ENCODE results near the gene PAIP1.
A peak's percentile ranks its signal among the peaks of the same experiment; 100 is the strongest.
"Not testable (repeated sequence)": the region's sequence is repeated elsewhere in the genome, so short reads cannot be mapped to it uniquely, and the experiment has no call there.

PAIP1 gene

DNA sequence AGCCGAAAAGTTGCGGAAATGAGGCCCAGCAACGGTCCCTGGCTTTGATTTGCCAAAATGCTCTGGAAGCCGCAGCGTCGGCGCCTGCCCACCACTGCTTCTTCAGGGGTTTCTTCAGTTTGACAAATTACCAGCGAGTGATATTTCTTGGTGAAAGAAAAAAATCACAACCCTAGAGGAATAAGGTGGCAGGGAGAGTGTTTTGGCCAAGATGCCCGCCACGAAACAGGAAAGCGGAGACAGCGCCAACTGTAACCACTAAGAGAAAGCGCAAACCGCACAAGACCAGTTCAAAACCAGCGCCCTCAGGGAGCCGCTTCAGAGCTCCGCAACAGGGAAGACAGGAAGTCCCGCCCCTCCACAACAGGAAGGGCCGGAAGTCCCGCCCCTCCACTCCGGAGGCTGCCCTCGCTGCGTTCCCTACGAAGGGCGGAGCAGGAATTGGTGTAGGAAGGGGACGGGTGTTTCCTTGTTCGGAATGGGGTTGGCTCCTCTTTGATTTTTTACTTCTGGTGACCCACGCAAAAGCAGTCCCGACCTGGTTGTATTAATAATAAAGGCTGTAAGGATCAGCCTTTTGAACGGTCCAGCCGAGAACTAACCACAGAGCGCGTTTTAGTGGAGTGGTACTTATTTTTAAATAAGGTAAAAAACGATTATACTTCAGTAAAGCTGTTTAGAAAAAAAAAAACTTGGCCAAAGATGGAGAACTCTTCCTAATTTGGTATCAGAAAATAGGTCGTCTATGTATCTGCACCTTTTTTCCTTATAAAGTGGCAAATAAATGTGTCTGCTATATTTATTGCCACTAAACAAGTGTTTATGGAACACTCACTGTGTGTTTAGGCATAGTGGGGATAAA is 41.8 kb downstream of the PAIP1 start, which contains the start of gene C5orf34:
Gene C5orf34, minus strand, starts transcription at position 333 of the 862 bp plus-strand sequence. CDS start 5,809 bp downstream, outside the sequence.
- peak; percentile 91 for DNase-seq

GRCh38 chr5:43514471-43514815 is 42.4 kb downstream of the PAIP1 start:
- no peak for DNase-seq

- no peak for DNase-seq
Observed at GRCh38 chr5:43514025-43514424, 42.9 kb downstream of the PAIP1 start.

- DNase-seq, result not testable (repeated sequence)
Observed at GRCh38 chr5:43511062-43511461, 45.8 kb downstream of the PAIP1 start.

GRCh38 chr5:43498581-43498980 is 58.3 kb downstream of the PAIP1 start:
- no peak for DNase-seq

GRCh38 chr5:43497311-43498104 is 59.4 kb downstream of the PAIP1 start:
- no peak for DNase-seq

DNA sequence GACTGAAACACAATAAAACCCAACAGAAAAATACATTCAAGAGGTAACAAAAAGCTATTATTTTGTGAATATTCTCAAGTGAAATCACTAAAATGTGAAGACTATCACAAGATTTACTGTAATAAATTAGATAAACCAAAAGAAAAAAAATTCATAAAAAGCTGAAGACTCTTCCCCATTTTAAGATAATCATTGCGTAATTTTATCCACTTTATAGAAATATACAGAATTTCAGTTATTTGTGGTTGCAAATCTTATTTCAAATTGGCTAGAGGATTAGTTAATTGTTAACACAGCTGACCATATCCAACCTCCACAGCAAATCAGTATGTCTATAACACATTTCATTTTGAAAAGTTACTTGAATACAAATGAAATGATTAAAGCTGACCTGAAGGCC is 65.6 kb downstream of the PAIP1 start:
- no peak for DNase-seq

- no peak for DNase-seq
Observed at GRCh38 chr5:43486353-43486752, 70.5 kb downstream of the PAIP1 start.

DNA sequence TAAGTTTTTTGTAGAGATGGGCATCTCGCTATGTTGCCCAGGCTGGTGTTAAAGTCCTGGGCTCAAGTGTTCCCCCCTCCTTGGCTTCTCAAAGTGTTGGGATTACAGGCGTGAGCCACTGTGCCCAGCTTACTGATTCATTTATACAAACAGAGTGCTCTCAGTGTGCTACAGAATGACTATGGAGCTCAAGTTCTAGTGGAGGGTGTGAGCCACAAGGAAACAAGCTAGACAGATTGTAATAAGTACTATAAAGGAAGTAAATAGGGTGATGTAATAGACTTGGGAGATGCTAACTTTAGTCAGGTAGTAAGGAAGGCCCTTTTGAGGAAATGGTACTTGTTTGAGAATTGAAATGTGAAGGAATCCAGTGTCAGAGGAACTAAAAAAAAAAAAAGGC is 71.5 kb downstream of the PAIP1 start:
- peak; percentile 12 for DNase-seq

DNA sequence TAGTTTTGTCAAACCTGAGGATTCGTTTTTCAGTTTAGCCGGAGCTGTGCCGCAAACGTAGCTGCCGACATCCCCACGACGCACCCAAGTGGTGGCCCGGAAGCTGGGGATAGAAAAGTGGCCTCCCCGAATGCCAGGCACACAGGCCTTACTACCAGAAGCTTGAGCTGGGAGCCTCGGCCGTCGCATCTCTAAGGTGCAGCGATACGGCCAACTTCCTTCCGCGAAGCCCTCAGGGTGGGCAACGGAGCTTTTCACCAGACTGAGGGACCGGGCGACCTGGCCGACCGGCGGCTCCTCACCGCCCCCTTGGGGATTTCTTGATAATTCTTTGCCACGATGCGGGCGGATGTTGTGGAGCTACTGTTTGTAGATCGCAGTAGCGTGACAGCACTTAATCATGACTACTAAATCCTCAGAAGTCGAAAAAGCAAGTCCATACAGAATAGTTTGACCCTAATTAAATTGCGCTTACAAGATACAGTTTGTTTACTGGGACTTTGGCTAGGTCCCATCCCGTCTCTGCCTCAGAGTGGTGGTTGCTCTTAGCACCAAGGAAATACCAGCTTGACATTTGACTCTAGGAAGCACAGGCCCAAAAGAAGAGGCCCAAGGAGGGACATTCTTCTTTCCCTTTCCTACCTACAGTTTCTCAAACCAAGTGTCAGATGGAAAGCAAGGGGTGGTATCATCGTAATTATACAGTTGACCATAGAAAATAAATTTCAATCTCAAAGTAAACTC is 72.6 kb downstream of the PAIP1 start:
- DNase-seq, result peak; percentile 71

DNA sequence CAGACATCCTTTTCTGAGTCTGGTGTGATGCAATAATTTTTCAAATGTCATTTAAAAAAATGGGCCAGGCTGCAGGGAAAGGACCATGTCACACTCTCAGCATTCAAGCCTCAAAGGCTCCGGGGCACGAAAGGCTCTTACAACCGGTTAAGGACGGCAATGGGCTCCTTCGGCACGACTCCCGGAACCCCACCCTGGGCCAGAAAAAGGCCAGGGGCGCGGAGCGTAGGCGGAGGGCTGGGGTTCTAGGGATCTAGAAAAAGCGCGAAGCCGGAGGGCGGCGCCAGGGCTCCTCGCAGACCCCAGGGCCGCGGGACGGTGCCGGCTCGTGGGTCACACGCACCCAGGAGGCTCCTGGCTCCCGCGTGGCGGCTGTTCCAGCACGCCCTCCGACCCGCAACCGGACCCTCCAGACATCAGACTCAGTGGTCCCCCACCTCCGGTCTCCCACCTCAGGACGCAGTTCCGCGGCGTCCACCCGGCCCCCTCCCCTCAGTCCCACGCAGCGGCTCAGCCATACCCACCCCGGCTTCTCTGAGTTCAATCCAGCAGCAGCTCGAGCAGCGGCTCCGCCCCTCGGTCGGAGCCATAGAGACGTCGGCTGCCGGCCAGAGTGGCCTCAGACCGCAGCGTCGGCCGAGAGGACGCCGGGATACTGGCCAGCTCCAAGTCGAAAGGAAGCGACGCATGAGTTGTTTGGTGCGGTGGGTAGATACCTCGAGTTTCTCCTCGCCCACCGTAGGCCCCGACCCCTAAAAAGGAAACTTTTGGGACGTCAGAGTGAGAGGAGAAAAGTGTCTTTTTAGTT is 73.4 kb downstream of the PAIP1 start, which contains the start of gene TMEM267:
Gene TMEM267, minus strand, starts transcription at position 568 of the 808 bp plus-strand sequence. CDS start 29,896 bp downstream, outside the sequence.
- peak; percentile 77 for DNase-seq

DNA sequence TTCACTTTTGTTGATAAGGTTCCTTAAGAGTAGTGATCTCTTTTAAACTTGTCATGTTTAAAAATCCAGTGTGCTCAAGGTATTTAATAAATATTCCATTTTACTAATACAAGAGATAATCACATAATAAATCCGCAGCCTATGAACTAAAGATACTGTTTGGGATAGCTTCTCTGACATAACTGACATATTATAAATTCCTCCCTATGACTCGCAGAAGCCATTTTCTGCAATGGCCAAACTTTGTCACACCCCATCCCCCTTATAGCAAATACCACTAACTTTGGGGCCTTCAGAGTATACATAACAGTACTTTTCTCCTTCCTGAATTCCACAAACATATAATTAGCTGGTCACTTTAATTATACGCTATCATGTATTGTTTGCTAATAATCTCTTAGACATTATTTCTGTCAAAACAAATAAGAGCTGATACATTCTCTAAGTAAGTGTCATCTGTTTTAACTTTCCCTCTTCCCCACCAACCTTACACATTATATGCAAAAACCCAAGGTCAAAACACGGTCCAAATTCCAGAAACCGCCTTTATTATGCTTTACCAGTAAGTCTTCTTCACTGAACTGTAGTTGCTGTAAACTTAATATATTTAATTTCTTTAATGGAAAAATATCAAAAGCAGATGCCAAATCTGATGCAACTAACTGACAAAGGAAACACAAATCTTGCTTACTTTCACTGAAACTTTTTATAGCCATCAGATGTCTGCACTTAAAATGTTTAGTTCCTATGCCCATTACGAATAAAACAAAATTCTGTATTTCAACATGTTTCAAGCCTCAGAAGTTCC is 74.2 kb downstream of the PAIP1 start:
- no peak for DNase-seq
